Gastrocnemius medialis (tissue), 4 donors: Measurements from ENCODE around the gene FAM171A1. TPM values are rescaled to one million over a fixed set of nuclear protein-coding genes. Genes with fewer than 3 reads are reported as not detected.

ENCODE experiments used
- ATAC-seq, 2 donors: fragments of 150-250 bp; one replicate each; pipeline ENCODE4 v1.9.1; 2016
- DNase-seq, 2 donors: peaks; one replicate each; pipeline ENCODE4 v3.0.0-alpha.2; 2019
- H3K27ac ChIP-seq, 4 donors: fragments of 200-600 bp; sonication (generic); 1 replicate in 1 of 4; 2 replicates in 3 of 4; pipeline ENCODE4 v1.5.1; 2016 to 2018; ENCODE audit warnings: mild to moderate bottlenecking in 2 of 4, moderate library complexity in 1 of 4
- H3K27me3 ChIP-seq, 3 donors: fragments of 200-600 bp; sonication (generic) in 2 of 3; 1 replicate in 1 of 3; 2 replicates in 2 of 3; pipeline versions ENCODE4 v1.5.1 to v1.6.0; 2016 to 2019; ENCODE audit warnings: mild to moderate bottlenecking in 1 of 3, moderate library complexity in 1 of 3
- H3K36me3 ChIP-seq, 2 donors: fragments of 200-600 bp; sonication (generic) in 1 of 2; one replicate each; pipeline ENCODE4 v1.5.1; 2017 to 2018
- H3K4me1 ChIP-seq, 2 donors: fragments of 200-600 bp; sonication (generic) in 1 of 2; one replicate each; pipeline ENCODE4 v1.5.1; 2016 to 2017; ENCODE audit warnings: mild to moderate bottlenecking in 2 of 2
- H3K4me3 ChIP-seq, 4 donors: fragments of 200-600 bp; sonication (generic) in 3 of 4; 1 replicate in 1 of 4; 2 replicates in 3 of 4; pipeline ENCODE4 v1.5.1; 2016 to 2019; ENCODE audit warnings: mild to moderate bottlenecking in 2 of 4
- H3K9me3 ChIP-seq, 3 donors: fragments of 200-600 bp; sonication (generic) in 2 of 3; 1 replicate in 1 of 3; 2 replicates in 2 of 3; pipeline ENCODE4 v1.5.1; 2016 to 2019
- CTCF ChIP-seq, 5 experiments: fragments of 450-650 bp in 3 of 5; fragments of 200-600 bp in 2 of 5; sonication (generic) in 2 of 5; IDR thresholded peaks in 4 of 5; conservative IDR thresholded peaks in 1 of 5; 1 replicate in 4 of 5; 2 replicates in 1 of 5; pipeline ENCODE4 v1.5.1; 2016 to 2019; ENCODE audit warnings: antibody characterized with exemption in 5 of 5, mild to moderate bottlenecking in 3 of 5, moderate library complexity in 3 of 5
- POLR2A ChIP-seq, 2 donors: fragments of 450-650 bp; IDR thresholded peaks; one replicate each; pipeline ENCODE4 v1.6.1; 2017; ENCODE audit warnings: antibody characterized with exemption in 2 of 2, mild to moderate bottlenecking in 2 of 2, moderate library complexity in 2 of 2
- in situ Hi-C, 4 donors: fragments of 200-750 bp; cut with MboI; loops; one replicate each; pipeline versions ENCODE4 v1.15.0 to v1.8.0; 2017; ENCODE audit warnings: low sequenced_read_pairs in 4 of 4
- intact Hi-C: fragments of 100-400 bp; cut with DNase I; formaldehyde crosslinking; loops from one replicate; pipeline ENCODE4 v1.15.1; 2023; ENCODE audit warnings: low total_unique reads
- total RNA-seq, 4 donors: library from RNA; depleted of rRNA; stranded (reverse); fragments of >200 nt; gene quantifications; one replicate each; pipeline versions ENCODE4 v1.1.0 to v1.2.3, GENCODE V29; 2016

Gene FAM171A1
- total RNA-seq, 4 donors from 2014 or later = 2.1 to 5.6 (median 4.3) TPM

- intact Hi-C loops = no loop called here
- no peak for DNase-seq
- no peaks in the 10 kb centered on the region for H3K36me3 ChIP-seq
- in situ Hi-C loops = no loop called here
- H3K9me3 ChIP-seq = no peaks in the 10 kb centered on the region
- TF ChIP-seq CTCF (IDR thresholded peaks at IDR 0.05 in 4 of 5, conservative IDR thresholded peaks at IDR 0.05 in 1 of 5) = no peak
- H3K27ac ChIP-seq = no peak overlapping the region
- H3K4me3 ChIP-seq = no peak overlapping the region
- no peaks in the 10 kb centered on the region for H3K27me3 ChIP-seq
- ATAC-seq = no peak
- H3K4me1 ChIP-seq = no peaks in the 10 kb centered on the region
Measured at GRCh38 chr10:15267496-15267895, 103.6 kb downstream of the FAM171A1 start.

- DNase-seq (no peak), ATAC-seq (no peak)
- Histone ChIP-seq H3K27me3 (no peaks in the 10 kb centered on the region), H3K4me3 (no peak overlapping the region), H3K4me1 (no peaks in the 10 kb centered on the region), H3K36me3 (no peaks in the 10 kb centered on the region), H3K27ac (no peak overlapping the region), H3K9me3 (no peaks in the 10 kb centered on the region)
- TF ChIP-seq CTCF (IDR thresholded peaks at IDR 0.05 in 4 of 5, conservative IDR thresholded peaks at IDR 0.05 in 1 of 5) = no peak
- no peak for TF ChIP-seq POLR2A (IDR thresholded peaks at IDR 0.05)
- in situ Hi-C loops = no loop called here
- intact Hi-C loops = no loop called here
Measured at GRCh38 chr10:15266117-15266516, 105.0 kb downstream of the FAM171A1 start.

GRCh38 chr10:15265558-15265957 lies 105.5 kb downstream of the FAM171A1 start:
- H3K27ac ChIP-seq = no peak overlapping the region
- intact Hi-C loops = no loop called here
- H3K36me3 ChIP-seq = no peaks in the 10 kb centered on the region
- ATAC-seq (no peak), DNase-seq (no peak)
- in situ Hi-C loops = no loop called here
- no peaks in the 10 kb centered on the region for H3K4me1 ChIP-seq
- no peaks in the 10 kb centered on the region for H3K9me3 ChIP-seq
- no peak for TF ChIP-seq POLR2A (IDR thresholded peaks at IDR 0.05)
- TF ChIP-seq CTCF (IDR thresholded peaks at IDR 0.05 in 4 of 5, conservative IDR thresholded peaks at IDR 0.05 in 1 of 5) = no peak
- H3K4me3 ChIP-seq = no peak overlapping the region
- H3K27me3 ChIP-seq = no peaks in the 10 kb centered on the region

- Histone ChIP-seq H3K4me3 (no peak overlapping the region), H3K27ac (no peak overlapping the region), H3K4me1 (no peaks in the 10 kb centered on the region), H3K27me3 (no peaks in the 10 kb centered on the region), H3K9me3 (no peaks in the 10 kb centered on the region), H3K36me3 (no peaks in the 10 kb centered on the region)
- in situ Hi-C loops = no loop called here
- intact Hi-C loops = no loop called here
- no peak for ATAC-seq
- DNase-seq = no peak
- TF ChIP-seq CTCF (IDR thresholded peaks at IDR 0.05 in 4 of 5, conservative IDR thresholded peaks at IDR 0.05 in 1 of 5) (no peak), POLR2A (IDR thresholded peaks at IDR 0.05) (no peak)
Measured at GRCh38 chr10:15265056-15265455, 106.0 kb downstream of the FAM171A1 start.

- intact Hi-C loops (no loop called here), in situ Hi-C loops (no loop called here)
- TF ChIP-seq CTCF (IDR thresholded peaks at IDR 0.05 in 4 of 5, conservative IDR thresholded peaks at IDR 0.05 in 1 of 5) (no peak), POLR2A (IDR thresholded peaks at IDR 0.05) (no peak)
- no peaks in the 10 kb centered on the region for H3K36me3 ChIP-seq
- no peaks in the 10 kb centered on the region for H3K4me1 ChIP-seq
- H3K4me3 ChIP-seq = no peak overlapping the region
- no peaks in the 10 kb centered on the region for H3K27me3 ChIP-seq
- no peak overlapping the region for H3K27ac ChIP-seq
- no peaks in the 10 kb centered on the region for H3K9me3 ChIP-seq
- no peak for DNase-seq
- ATAC-seq = no peak
Measured at GRCh38 chr10:15263657-15264323, 107.3 kb downstream of the FAM171A1 start.
